HCT116 (cell line): ENCODE data around the gene SYCP3. TPM values are rescaled to one million over a fixed set of nuclear protein-coding genes. Genes with fewer than 3 reads are reported as not detected.
"Not testable (repeated sequence)": the region's sequence is repeated elsewhere in the genome, so short reads cannot be mapped to it uniquely, and the experiment has no call there.

Source experiments
- ATAC-seq: fragments of 200-7000 bp; cut with Tn5 transposase; 2 replicates; pipeline ENCODE4 v1.9.1; 2020; ENCODE audit warnings: mild to moderate bottlenecking, moderate library complexity
- BruUV-seq: library from RNA; stranded (reverse); fragments of 400-500 nt; replicated peaks from 2 replicates; lab custom pipeline; 2021; lab: Mats Ljungman, UMichigan
- CTCF ChIA-PET: fragments of 300-600 bp; sonication (Branson Sonifier 250); formaldehyde crosslinking; loops from one replicate; lab custom pipeline; 2021; ENCODE audit warnings: antibody characterized with exemption; lab: Charles Lee
- POLR2A ChIA-PET: fragments of 300-600, 350-600 bp; sonication (Branson Sonifier 250); formaldehyde crosslinking; loops from one replicate; lab custom pipeline; 2021; ENCODE audit warnings: antibody characterized with exemption; lab: Charles Lee
- RAD21 ChIA-PET, 2 experiments: fragments of 300-600 bp; sonication (Branson Sonifier 250); formaldehyde crosslinking; loops; one replicate each; lab custom pipeline; 2023; ENCODE audit warnings: low total read pairs in 2 of 2; ENCODE audit not compliant: uncharacterized antibody in 2 of 2, unreplicated experiment in 2 of 2, low non-redundant PET in 1 of 2; lab: Charles Lee
- DNase-seq: peaks from one replicate; pipeline ENCODE4 v3.0.0-alpha.2; 2010; ENCODE audit warnings: low read depth, low spot score
- H2AFZ ChIP-seq: fragments of 200-600 bp; shearing (Covaris generic), sonication (generic); 2 replicates; pipeline ENCODE4 v1.6.1; 2017; ENCODE audit warnings: low read depth, mixed run types, mixed read lengths, antibody characterized with exemption, low read length; ENCODE audit not compliant: poor library complexity, severe bottlenecking
- H3K27ac ChIP-seq: 2 replicates; pipeline ENCODE4 v1.5.1; 2012; ENCODE audit warnings: low read depth, low read length
- H3K27me3 ChIP-seq: fragments of 200-600 bp; sonication (generic); 2 replicates; pipeline ENCODE4 v1.6.1; 2016; ENCODE audit warnings: mixed run types, low read length, mixed read lengths; ENCODE audit not compliant: insufficient read depth
- H3K36me3 ChIP-seq, 2 experiments: fragments of 200-500 bp in 1 of 2; fragments of 200-600 bp in 1 of 2; sonication (Bioruptor generic) in 1 of 2; sonication (generic) in 1 of 2; 2 replicates each; pipeline versions ENCODE4 v1.5.1 to v1.6.1; 2014 to 2016; ENCODE audit warnings: low read length in 2 of 2, inconsistent platforms in 1 of 2, mixed read lengths in 1 of 2, mixed run types in 1 of 2; ENCODE audit not compliant: insufficient read depth in 2 of 2, control insufficient read depth in 1 of 2
- H3K4me1 ChIP-seq, 2 experiments: fragments of 200-600 bp in 1 of 2; sonication (generic) in 1 of 2; 2 replicates each; pipeline versions ENCODE4 v1.5.1 to v1.6.1; 2012 to 2017; ENCODE audit warnings: low read length in 2 of 2, inconsistent platforms in 1 of 2, mild to moderate bottlenecking in 1 of 2, mixed read lengths in 1 of 2, mixed run types in 1 of 2, moderate library complexity in 1 of 2; ENCODE audit not compliant: insufficient read depth in 2 of 2, control insufficient read depth in 1 of 2
- H3K4me2 ChIP-seq: fragments of 200-600 bp; sonication (generic); 2 replicates; pipeline ENCODE4 v1.6.1; 2017; ENCODE audit warnings: mixed run types, low read length, mixed read lengths
- H3K4me3 ChIP-seq, 2 experiments: fragments of 200-600 bp in 1 of 2; sonication (generic) in 1 of 2; replicated peaks in 1 of 2; 2 replicates each; pipeline ENCODE4 v1.5.1; 2011 to 2016; ENCODE audit warnings: low read length in 2 of 2, control low read depth in 1 of 2, low read depth in 1 of 2, mild to moderate bottlenecking in 1 of 2, mixed read lengths in 1 of 2, mixed run types in 1 of 2
- H3K79me2 ChIP-seq: fragments of 200-600 bp; sonication (generic); 2 replicates; pipeline ENCODE4 v1.6.1; 2017; ENCODE audit warnings: mild to moderate bottlenecking, mixed run types, low read length, moderate library complexity, mixed read lengths; ENCODE audit not compliant: insufficient read depth
- H3K9ac ChIP-seq: fragments of 200-600 bp; sonication (generic); 2 replicates; pipeline ENCODE4 v1.6.1; 2016; ENCODE audit warnings: low read length, mixed read lengths
- H3K9me2 ChIP-seq: fragments of 200-600 bp; sonication (generic), shearing (Covaris generic); 2 replicates; pipeline ENCODE4 v1.6.1; 2017; ENCODE audit warnings: mixed run types, mild to moderate bottlenecking, moderate library complexity; ENCODE audit not compliant: insufficient read depth
- H3K9me3 ChIP-seq, 2 experiments: fragments of 200-500 bp in 1 of 2; fragments of 200-600 bp in 1 of 2; sonication (Bioruptor generic) in 1 of 2; sonication (generic) in 1 of 2; 2 replicates each; pipeline ENCODE4 v1.6.1; 2014 to 2017; ENCODE audit warnings: low read length in 2 of 2, mixed read lengths in 2 of 2, inconsistent platforms in 1 of 2, low read depth in 1 of 2, mild to moderate bottlenecking in 1 of 2, mixed run types in 1 of 2, moderate library complexity in 1 of 2; ENCODE audit not compliant: control insufficient read depth in 1 of 2, insufficient read depth in 1 of 2
- H4K20me1 ChIP-seq: fragments of 200-600 bp; sonication (generic), shearing (Covaris generic); 2 replicates; pipeline ENCODE4 v1.6.1; 2017; ENCODE audit warnings: mixed run types, mild to moderate bottlenecking, moderate library complexity; ENCODE audit not compliant: insufficient read depth
- ATF3 ChIP-seq: IDR thresholded peaks from 2 replicates; pipeline ENCODE4 v1.6.1; 2012
- CTCF ChIP-seq, 3 experiments: fragments of 200-600 bp in 1 of 3; sonication (generic) in 1 of 3; IDR thresholded peaks in 2 of 3; conservative IDR thresholded peaks in 1 of 3; 2 replicates each; pipeline ENCODE4 v1.5.1; 2012 to 2017; ENCODE audit warnings: low read depth in 2 of 3, low read length in 2 of 3, antibody characterized with exemption in 1 of 3, borderline replicate concordance in 1 of 3, control low read depth in 1 of 3, mild to moderate bottlenecking in 1 of 3, mixed read lengths in 1 of 3, mixed run types in 1 of 3, moderate library complexity in 1 of 3; ENCODE audit not compliant: insufficient read depth in 1 of 3
- ELF1 ChIP-seq: IDR thresholded peaks from 2 replicates; pipeline ENCODE4 v1.6.1; 2012; ENCODE audit warnings: low read depth, borderline replicate concordance
- EZH2phosphoT487 ChIP-seq: fragments of 200-600 bp; IDR thresholded peaks from 2 replicates; pipeline ENCODE4 v1.6.1; 2018; ENCODE audit warnings: antibody characterized with exemption, borderline replicate concordance
- FOSL1 ChIP-seq: IDR thresholded peaks from 2 replicates; pipeline ENCODE4 v1.6.1; 2012; ENCODE audit warnings: low read depth
- POLR2A ChIP-seq: IDR thresholded peaks from 2 replicates; pipeline ENCODE4 v1.7.0; 2011; ENCODE audit warnings: borderline replicate concordance; ENCODE audit not compliant: insufficient read depth, insufficient read length; ENCODE audit errors: extremely low read depth
- POLR2AphosphoS5 ChIP-seq: IDR thresholded peaks from 2 replicates; pipeline ENCODE4 v1.6.1; 2011; ENCODE audit warnings: mild to moderate bottlenecking, low read depth, low read length, moderate library complexity
- RAD21 ChIP-seq: IDR thresholded peaks from 2 replicates; pipeline ENCODE4 v1.6.1; 2012; ENCODE audit warnings: low read depth, mild to moderate bottlenecking
- SP1 ChIP-seq: IDR thresholded peaks from 2 replicates; pipeline ENCODE4 v1.6.1; 2012; ENCODE audit warnings: low read depth
- SRF ChIP-seq: IDR thresholded peaks from 2 replicates; pipeline ENCODE4 v1.6.1; 2012; ENCODE audit warnings: low read depth
- YY1 ChIP-seq: IDR thresholded peaks from 2 replicates; pipeline ENCODE4 v1.6.1; 2011; ENCODE audit warnings: low read length, low read depth, moderate library complexity, mild to moderate bottlenecking; ENCODE audit not compliant: insufficient replicate concordance; ENCODE audit errors: extremely low read depth
- ZBTB33 ChIP-seq: IDR thresholded peaks from 2 replicates; pipeline ENCODE4 v1.6.1; 2011; ENCODE audit warnings: mild to moderate bottlenecking, low read length, moderate library complexity; ENCODE audit not compliant: insufficient replicate concordance; ENCODE audit errors: extremely low read depth
- ZFX ChIP-seq: fragments of 450-650 bp; IDR thresholded peaks from 2 replicates; pipeline ENCODE4 v1.6.1; 2017
- intact Hi-C: fragments of 100-400 bp; cut with micrococcal nuclease; formaldehyde crosslinking; loops from 2 replicates; pipeline ENCODE4 v1.10.0; 2022
- total RNA-seq: library from RNA; stranded (reverse); gene quantifications from one replicate; pipeline ENCODE4 v1.2.1, GENCODE V29; 2021; ENCODE audit not compliant: unreplicated experiment

SYCP3 gene
- total RNA-seq, 1 experiment from 2014 or later: not detected

- Histone ChIP-seq H3K4me2 (no peak overlapping the region), H3K79me2 (no peaks in the 10 kb centered on the region), H3K27me3 (no peaks in the 10 kb centered on the region)
- POLR2A ChIA-PET: no interaction called here
- no peak for TF ChIP-seq YY1
- TF ChIP-seq ELF1: no peak
- no peak for TF ChIP-seq CTCF (IDR thresholded peaks at IDR 0.05 in 2 of 3, conservative IDR thresholded peaks at IDR 0.05 in 1 of 3; ENCODE audit: borderline replicate concordance in 1 of 3, insufficient read depth in 1 of 3, low read depth in 2 of 3, low read length in 2 of 3)
- TF ChIP-seq RAD21: no peak
- no peak for TF ChIP-seq ZFX
- no peak for TF ChIP-seq POLR2A
- TF ChIP-seq ATF3: no peak
- no peak for TF ChIP-seq SRF
- no peak for TF ChIP-seq SP1
- no peak for TF ChIP-seq POLR2AphosphoS5
- no peak for TF ChIP-seq FOSL1
- no peak for TF ChIP-seq EZH2phosphoT487
- no peak for TF ChIP-seq ZBTB33
- TF ChIP-seq, all 23 proteins: peak for 0
- Histone ChIP-seq H3K9me3 (no peaks in the 10 kb centered on the region), H3K27ac (no peak overlapping the region), H3K4me3 (no peak overlapping the region), H3K36me3 (no peaks in the 10 kb centered on the region), H3K9ac (no peak overlapping the region), H3K4me1 (no peaks in the 10 kb centered on the region), H3K9me2 (no peaks in the 10 kb centered on the region), H2AFZ (no peak overlapping the region), H4K20me1 (no peaks in the 10 kb centered on the region)
- no TSS peak for BruUV-seq
- no peak for DNase-seq
- intact Hi-C loops: no loop called here
- ChIA-PET RAD21 (no interaction called here), CTCF (no interaction called here)
- no peak for ATAC-seq
Observed at GRCh38 chr12:101685092-101685491, 54.2 kb downstream of the SYCP3 start.

- BruUV-seq, H2AFZ ChIP-seq, H4K20me1 ChIP-seq, H3K79me2 ChIP-seq, POLR2A ChIA-PET, H3K4me1 ChIP-seq, RAD21 ChIA-PET, H3K36me3 ChIP-seq, H3K9me3 ChIP-seq, H3K9me2 ChIP-seq, H3K27ac ChIP-seq, DNase-seq, H3K4me2 ChIP-seq, H3K27me3 ChIP-seq, H3K9ac ChIP-seq, ATAC-seq, H3K4me3 ChIP-seq, intact Hi-C loops: not testable (repeated sequence)
- CTCF ChIA-PET: interaction anchor here (0.7 to 1.5 kb wide), 2 partner anchors 27 to 143 kb away, joined by 3 to 4 read pairs; no protein-coding TSS in a partner anchor
Observed at GRCh38 chr12:101681627-101682026, 57.6 kb downstream of the SYCP3 start.
